ENCODE measurements around the gene EMP3. TPM values are rescaled to one million over a fixed set of nuclear protein-coding genes. Genes with fewer than 3 reads are reported as not detected.

The EMP3 gene
- total and polyA plus RNA-seq, 2 of the 4 experiments (the other 2 are of a cell fraction), result 147 to 632 TPM

GRCh38 chr19:48296963-48297734 is 28.2 kb upstream of the EMP3 start:
- H3K9me3 ChIP-seq (ENCODE audit: control insufficient read depth, insufficient read depth, low read length), result no peaks in the 10 kb centered on the region
- H3K4me1 ChIP-seq (ENCODE audit: control insufficient read depth, insufficient read depth, low read length), result no peaks in the 10 kb centered on the region
- H2AFZ ChIP-seq (replicated peaks; ENCODE audit: low read length, poor library complexity), result no peak overlapping the region
- no peak overlapping the region for H2BK120ac ChIP-seq (ENCODE audit: low read depth, low read length)
- H2BK20ac ChIP-seq (ENCODE audit: low read depth, low read length), result no peak overlapping the region
- no peak overlapping the region for H4K91ac ChIP-seq (ENCODE audit: insufficient read depth, low read depth, low read length)
- no peak overlapping the region for H4K8ac ChIP-seq (ENCODE audit: low read depth in 2 of 2, low read length in 2 of 2)
- intact Hi-C loops (cut with micrococcal nuclease) (no loop called here), in situ Hi-C loops (cut with MboI; ENCODE audit: low sequenced_read_pairs) (no loop called here), dilution Hi-C loops (cut with HindIII; ENCODE audit: low sequenced_read_pairs, unreplicated experiment) (no loop called here)
- H2BK5ac ChIP-seq (ENCODE audit: low read depth, low read length, poor library complexity, severe bottlenecking), result no peak overlapping the region
- TF ChIP-seq MXI1 (IDR thresholded peaks at IDR 0.05; ENCODE audit: borderline replicate concordance, low read depth, low read length), result no peak
- no peak for TF ChIP-seq MAFK (IDR thresholded peaks at IDR 0.05; ENCODE audit: low read depth, low read length)
- no peak for TF ChIP-seq CHD1 (IDR thresholded peaks at IDR 0.05; ENCODE audit: low read depth, low read length)
- TF ChIP-seq FOS (IDR thresholded peaks at IDR 0.05; ENCODE audit: low read depth, low read length), result no peak
- TF ChIP-seq NFE2L2 (IDR thresholded peaks at IDR 0.05; ENCODE audit: low read depth, low read length), result no peak
- TF ChIP-seq ELK1 (IDR thresholded peaks at IDR 0.05; ENCODE audit: borderline replicate concordance, low read depth, low read length), result no peak
- TF ChIP-seq USF2 (IDR thresholded peaks at IDR 0.05; ENCODE audit: low read depth, low read length), result no peak
- TF ChIP-seq POLR2A (IDR thresholded peaks at IDR 0.05; ENCODE audit: low read depth, low read length), result no peak
- TF ChIP-seq CEBPB (IDR thresholded peaks at IDR 0.05; ENCODE audit: low read depth, low read length), result no peak
- TF ChIP-seq CTCF (conservative IDR thresholded peaks at IDR 0.05; ENCODE audit: low read depth, low read length), result no peak
- TF ChIP-seq RFX5 (IDR thresholded peaks at IDR 0.05; ENCODE audit: low read depth, low read length), result no peak
- no peak for TF ChIP-seq MAZ (IDR thresholded peaks at IDR 0.05; ENCODE audit: borderline replicate concordance, low read depth, low read length)
- no peak for TF ChIP-seq RAD21 (IDR thresholded peaks at IDR 0.05; ENCODE audit: low read length)
- TF ChIP-seq RCOR1 (IDR thresholded peaks at IDR 0.05; ENCODE audit: insufficient replicate concordance, low read length), result no peak
- no peak for TF ChIP-seq SMC3 (IDR thresholded peaks at IDR 0.05; ENCODE audit: low read depth, low read length)
- no peak for TF ChIP-seq BHLHE40 (IDR thresholded peaks at IDR 0.05; ENCODE audit: low read depth, low read length)
- BruUV-seq (replicated peaks), result no TSS peak
- H3K18ac ChIP-seq (ENCODE audit: low read depth, low read length), result no peak overlapping the region
- ChIA-PET POLR2A (ENCODE audit: unreplicated experiment) (no interaction called here), CTCF (no interaction called here)
- no peak overlapping the region for H3K9ac ChIP-seq (ENCODE audit: low read depth, low read length)
- 89% methylated on average over 16 of the region's 42 CpGs; no CpG with 5 or more reads in 1 of the 2 experiments for WGBS, 2 experiments (ENCODE audit: extremely low coverage in 2 of 2, insufficient read length in 1 of 2)
- no peak overlapping the region for H3K4me3 ChIP-seq (ENCODE audit: insufficient read depth, low read depth, low read length)
- H4K5ac ChIP-seq (ENCODE audit: low read depth, low read length), result no peak overlapping the region
- ATAC-seq (ENCODE audit: low read depth), result no peak
- H2AK5ac ChIP-seq (ENCODE audit: low read depth, low read length), result no peak overlapping the region
- H3K36me3 ChIP-seq (ENCODE audit: control insufficient read depth, insufficient read depth, low read length), result no peaks in the 10 kb centered on the region
- no peak overlapping the region for H3K23ac ChIP-seq (ENCODE audit: low read depth, low read length)
- no peak overlapping the region for H3K14ac ChIP-seq (replicated peaks; ENCODE audit: low read depth, low read length)
- no peaks in the 10 kb centered on the region; the same call in 1 of the 2 replicates for H3K27me3 ChIP-seq (ENCODE audit: control insufficient read depth, insufficient read depth, low read length)
- H3K79me1 ChIP-seq (ENCODE audit: low read depth in 1 of 2, low read length in 2 of 2), result no peaks in the 10 kb centered on the region
- H2BK15ac ChIP-seq (ENCODE audit: low read depth, low read length), result no peak overlapping the region
- no peaks in the 10 kb centered on the region for H3K9me1 ChIP-seq (ENCODE audit: insufficient read depth, low read length)
- no peak overlapping the region for H3K4ac ChIP-seq (ENCODE audit: low read depth, low read length)
- H3K56ac ChIP-seq (ENCODE audit: extremely low read depth, insufficient read depth, low read length), result no peak overlapping the region
- no peak overlapping the region for H3K4me2 ChIP-seq (ENCODE audit: low read depth, low read length)
- H3K27ac ChIP-seq (ENCODE audit: insufficient read depth, low read length), result no peak overlapping the region
- peak overlapping the region; percentile 28 for H2AK9ac ChIP-seq (replicated peaks; ENCODE audit: low read depth, low read length, poor library complexity)
- H4K20me1 ChIP-seq (ENCODE audit: insufficient read depth, low read length), result no peaks in the 10 kb centered on the region
- DNase-seq, result no peak

Measured in IMR-90 (cell line).